ENCODE measurements around the gene NOL7.

Gene NOL7

GRCh38 chr6:13591205-13591921 is 23.8 kb upstream of the NOL7 start:
- in situ Hi-C loops (cut with MboI; ENCODE audit: low pct_unique_long_range_greater_than_20kb, low sequenced_read_pairs): no loop called here
- DNase-seq: no peak

GRCh38 chr6:13593103-13593502 is 22.0 kb upstream of the NOL7 start:
- in situ Hi-C loops (cut with MboI; ENCODE audit: low pct_unique_long_range_greater_than_20kb, low sequenced_read_pairs): no loop called here
- no peak for DNase-seq

- no peak for DNase-seq
- in situ Hi-C loops (cut with MboI; ENCODE audit: low pct_unique_long_range_greater_than_20kb, low sequenced_read_pairs): no loop called here
These were observed 21.4 kb upstream of the NOL7 start for GRCh38 chr6:13593720-13594119.

- in situ Hi-C loops (cut with MboI; ENCODE audit: low pct_unique_long_range_greater_than_20kb, low sequenced_read_pairs): no loop called here
- DNase-seq: no peak
These were observed 18.1 kb upstream of the NOL7 start for GRCh38 chr6:13597073-13597472.

GRCh38 chr6:13600036-13600435 is 15.1 kb upstream of the NOL7 start:
- no peak for DNase-seq
- in situ Hi-C loops (cut with MboI; ENCODE audit: low pct_unique_long_range_greater_than_20kb, low sequenced_read_pairs): no loop called here

GRCh38 chr6:13604135-13604534 is 11.0 kb upstream of the NOL7 start:
- in situ Hi-C loops (cut with MboI; ENCODE audit: low pct_unique_long_range_greater_than_20kb, low sequenced_read_pairs): no loop called here
- DNase-seq: no peak

GRCh38 chr6:13604546-13605416 is 10.4 kb upstream of the NOL7 start:
- in situ Hi-C loops (cut with MboI; ENCODE audit: low pct_unique_long_range_greater_than_20kb, low sequenced_read_pairs): no loop called here

GRCh38 chr6:13605634-13606033 is 9.5 kb upstream of the NOL7 start:
- no peak for DNase-seq
- in situ Hi-C loops (cut with MboI; ENCODE audit: low pct_unique_long_range_greater_than_20kb, low sequenced_read_pairs): no loop called here

More at GRCh38 chr6:13604546-13605416, 10.4 kb upstream of the NOL7 start:
- no peak for DNase-seq

GRCh38 chr6:13611715-13612114 is 3.4 kb upstream of the NOL7 start:
- in situ Hi-C loops (cut with MboI; ENCODE audit: low pct_unique_long_range_greater_than_20kb, low sequenced_read_pairs): no loop called here
- no peak for DNase-seq

GRCh38 chr6:13613029-13613594 is 2.0 kb upstream of the NOL7 start:
- no peak for DNase-seq
- in situ Hi-C loops (cut with MboI; ENCODE audit: low pct_unique_long_range_greater_than_20kb, low sequenced_read_pairs): no loop called here

GRCh38 chr6:13614126-13614925 is 809 bp upstream of the NOL7 start:
- DNase-seq: no peak
- in situ Hi-C loops (cut with MboI; ENCODE audit: low pct_unique_long_range_greater_than_20kb, low sequenced_read_pairs): no loop called here

- peak; percentile 55 for DNase-seq
- in situ Hi-C loops (cut with MboI; ENCODE audit: low pct_unique_long_range_greater_than_20kb, low sequenced_read_pairs): no loop called here
These were observed 621 bp downstream of the NOL7 start for GRCh38 chr6:13615792-13616120.

GRCh38 chr6:13617066-13617465 is 1.9 kb downstream of the NOL7 start:
- in situ Hi-C loops (cut with MboI; ENCODE audit: low pct_unique_long_range_greater_than_20kb, low sequenced_read_pairs): no loop called here
- DNase-seq: no peak

- in situ Hi-C loops (cut with MboI; ENCODE audit: low pct_unique_long_range_greater_than_20kb, low sequenced_read_pairs): no loop called here
- DNase-seq: peak; percentile 68
These were observed 9.7 kb downstream of the NOL7 start for GRCh38 chr6:13624871-13625288.

GRCh38 chr6:13629459-13630116 is 14.5 kb downstream of the NOL7 start:
- DNase-seq: no peak
- in situ Hi-C loops (cut with MboI; ENCODE audit: low pct_unique_long_range_greater_than_20kb, low sequenced_read_pairs): no loop called here

- in situ Hi-C loops (cut with MboI; ENCODE audit: low pct_unique_long_range_greater_than_20kb, low sequenced_read_pairs): no loop called here
- no peak for DNase-seq
These were observed 15.4 kb downstream of the NOL7 start for GRCh38 chr6:13630499-13630898.

GRCh38 chr6:13633343-13633742 is 18.2 kb downstream of the NOL7 start:
- DNase-seq: no peak
- in situ Hi-C loops (cut with MboI; ENCODE audit: low pct_unique_long_range_greater_than_20kb, low sequenced_read_pairs): no loop called here

- in situ Hi-C loops (cut with MboI; ENCODE audit: low pct_unique_long_range_greater_than_20kb, low sequenced_read_pairs): no loop called here
- peak; percentile 35 for DNase-seq
These were observed 21.0 kb downstream of the NOL7 start for GRCh38 chr6:13635948-13636658.

Measured in KBM-7 (cell line).